Measurements from ENCODE around the gene KAT2B. TPM values are rescaled to one million over a fixed set of nuclear protein-coding genes. Genes with fewer than 3 reads are reported as not detected.

The KAT2B gene
- total RNA-seq, 1 donor, result 15.9 TPM

GRCh38 chr3:20066079-20066478, 25.8 kb downstream of the KAT2B start:
- H3K9me3 ChIP-seq (ENCODE audit: low read depth, low read length), result no peaks in the 10 kb centered on the region
- no peak for DNase-seq (ENCODE audit: insufficient read length, low spot score, missing footprints)
- no peaks in the 10 kb centered on the region for H3K36me3 ChIP-seq (ENCODE audit: insufficient read depth, low read length)
- H2AFZ ChIP-seq (ENCODE audit: low read length), result no peak overlapping the region
- H3K4me1 ChIP-seq (ENCODE audit: insufficient read depth, low read length), result peaks cover 11% of the 10 kb centered on the region
- no peak overlapping the region for H3K4me2 ChIP-seq (ENCODE audit: insufficient read depth, low read length)
- H3K27me3 ChIP-seq (ENCODE audit: insufficient read depth, low read length), result no peaks in the 10 kb centered on the region
- no peak overlapping the region for H3K4me3 ChIP-seq (ENCODE audit: insufficient read depth, low read length)
- no peak for TF ChIP-seq CTCF (IDR thresholded peaks at IDR 0.05; ENCODE audit: extremely low read depth, low read depth, low read length)
- no peak overlapping the region for H3K27ac ChIP-seq (ENCODE audit: low read depth, low read length)
- no peaks in the 10 kb centered on the region for H3K79me2 ChIP-seq (ENCODE audit: insufficient read depth, low read length)
- no peaks in the 10 kb centered on the region for H4K20me1 ChIP-seq (ENCODE audit: insufficient read depth, low read length)

GRCh38 chr3:20066850-20067617, 26.8 kb downstream of the KAT2B start:
- H3K79me2 ChIP-seq (ENCODE audit: insufficient read depth, low read length), result no peaks in the 10 kb centered on the region
- H2AFZ ChIP-seq (ENCODE audit: low read length), result no peak overlapping the region
- H3K27ac ChIP-seq (ENCODE audit: low read depth, low read length), result no peak overlapping the region
- no peaks in the 10 kb centered on the region for H3K9me3 ChIP-seq (ENCODE audit: low read depth, low read length)
- H3K4me2 ChIP-seq (ENCODE audit: insufficient read depth, low read length), result peak overlapping the region; percentile 60
- no peaks in the 10 kb centered on the region for H4K20me1 ChIP-seq (ENCODE audit: insufficient read depth, low read length)
- TF ChIP-seq CTCF (IDR thresholded peaks at IDR 0.05; ENCODE audit: extremely low read depth, low read depth, low read length), result no peak
- peaks cover 8% of the 10 kb centered on the region for H3K4me1 ChIP-seq (ENCODE audit: insufficient read depth, low read length)
- no peaks in the 10 kb centered on the region for H3K27me3 ChIP-seq (ENCODE audit: insufficient read depth, low read length)
- no peak overlapping the region for H3K4me3 ChIP-seq (ENCODE audit: insufficient read depth, low read length)
- H3K36me3 ChIP-seq (ENCODE audit: insufficient read depth, low read length), result no peaks in the 10 kb centered on the region
- peak; percentile 44 for DNase-seq (ENCODE audit: insufficient read length, low spot score, missing footprints)

GRCh38 chr3:20068512-20069177, 28.4 kb downstream of the KAT2B start:
- no peaks in the 10 kb centered on the region for H3K27me3 ChIP-seq (ENCODE audit: insufficient read depth, low read length)
- no peak overlapping the region for H3K4me3 ChIP-seq (ENCODE audit: insufficient read depth, low read length)
- H3K9me3 ChIP-seq (ENCODE audit: low read depth, low read length), result no peaks in the 10 kb centered on the region
- no peaks in the 10 kb centered on the region for H3K79me2 ChIP-seq (ENCODE audit: insufficient read depth, low read length)
- no peak overlapping the region for H3K4me2 ChIP-seq (ENCODE audit: insufficient read depth, low read length)
- H3K36me3 ChIP-seq (ENCODE audit: insufficient read depth, low read length), result no peaks in the 10 kb centered on the region
- H3K4me1 ChIP-seq (ENCODE audit: insufficient read depth, low read length), result peaks cover 8% of the 10 kb centered on the region
- no peak for TF ChIP-seq CTCF (IDR thresholded peaks at IDR 0.05; ENCODE audit: extremely low read depth, low read depth, low read length)
- no peak for DNase-seq (ENCODE audit: insufficient read length, low spot score, missing footprints)
- no peaks in the 10 kb centered on the region for H4K20me1 ChIP-seq (ENCODE audit: insufficient read depth, low read length)
- H2AFZ ChIP-seq (ENCODE audit: low read length), result no peak overlapping the region
- no peak overlapping the region for H3K27ac ChIP-seq (ENCODE audit: low read depth, low read length)

GRCh38 chr3:20069178-20069532, 28.9 kb downstream of the KAT2B start:
- Histone ChIP-seq H3K4me2 (ENCODE audit: insufficient read depth, low read length) (no peak overlapping the region), H3K4me3 (ENCODE audit: insufficient read depth, low read length) (no peak overlapping the region), H3K27me3 (ENCODE audit: insufficient read depth, low read length) (no peaks in the 10 kb centered on the region), H3K9me3 (ENCODE audit: low read depth, low read length) (no peaks in the 10 kb centered on the region), H3K27ac (ENCODE audit: low read depth, low read length) (no peak overlapping the region), H3K4me1 (ENCODE audit: insufficient read depth, low read length) (peaks cover 8% of the 10 kb centered on the region), H2AFZ (ENCODE audit: low read length) (no peak overlapping the region), H3K36me3 (ENCODE audit: insufficient read depth, low read length) (no peaks in the 10 kb centered on the region), H4K20me1 (ENCODE audit: insufficient read depth, low read length) (no peaks in the 10 kb centered on the region), H3K79me2 (ENCODE audit: insufficient read depth, low read length) (no peaks in the 10 kb centered on the region)
- DNase-seq (ENCODE audit: insufficient read length, low spot score, missing footprints), result no peak
- no peak for TF ChIP-seq CTCF (IDR thresholded peaks at IDR 0.05; ENCODE audit: extremely low read depth, low read depth, low read length)
